A172 (cell line): ENCODE results near the gene PRKAR2B. TPM values are rescaled to one million over a fixed set of nuclear protein-coding genes. Genes with fewer than 3 reads are reported as not detected.
"Not testable (repeated sequence)": the region's sequence is repeated elsewhere in the genome, so short reads cannot be mapped to it uniquely, and the experiment has no call there.

ENCODE experiments used
- DNase-seq: peaks from one replicate; pipeline ENCODE4 v3.0.0-alpha.2; 2015; ENCODE audit warnings: low spot score
- total RNA-seq: library from RNA; depleted of rRNA; stranded (reverse); fragments of >200 nt; shearing (Covaris generic); gene quantifications from 2 replicates; pipeline ENCODE4 v1.2.3, GENCODE V29; 2014

Gene PRKAR2B
- total RNA-seq, 1 experiment from 2014 or later: 13.9 TPM

DNA sequence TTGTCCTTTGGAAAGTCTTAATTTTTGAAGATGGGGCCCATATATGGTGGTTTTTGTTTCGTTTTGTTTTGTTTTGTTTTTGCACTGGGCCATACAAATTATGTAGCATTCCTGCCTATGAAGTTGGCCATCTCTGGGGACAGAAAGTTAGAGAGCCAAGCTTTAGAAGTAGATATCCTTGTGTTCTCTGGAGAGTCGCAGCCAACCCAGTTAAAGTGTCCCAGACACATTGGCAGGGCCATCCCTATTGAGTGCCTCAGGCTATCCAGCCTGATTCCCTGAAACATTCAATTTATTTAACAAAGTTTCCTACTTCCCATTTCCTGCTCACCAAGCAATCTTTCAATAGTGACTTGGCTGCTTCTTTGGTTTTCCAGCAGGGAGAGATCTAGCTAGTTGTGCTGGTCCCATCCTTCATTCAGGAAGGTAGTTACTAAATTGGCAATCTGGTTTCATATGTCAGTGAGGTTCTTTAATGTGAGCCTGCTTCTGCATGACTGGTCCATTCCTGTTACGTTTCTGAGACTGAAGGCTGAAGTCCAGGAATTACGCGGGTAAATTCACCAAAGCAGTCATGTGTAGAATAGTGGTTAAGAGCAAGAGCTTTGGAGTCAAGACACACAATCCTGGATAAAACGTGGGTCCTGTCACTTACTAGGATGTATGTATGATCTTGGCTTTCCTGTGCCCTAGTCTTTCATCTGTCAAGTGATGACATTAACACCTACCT is 75.0 kb downstream of the PRKAR2B start:
- no peak for DNase-seq

DNA sequence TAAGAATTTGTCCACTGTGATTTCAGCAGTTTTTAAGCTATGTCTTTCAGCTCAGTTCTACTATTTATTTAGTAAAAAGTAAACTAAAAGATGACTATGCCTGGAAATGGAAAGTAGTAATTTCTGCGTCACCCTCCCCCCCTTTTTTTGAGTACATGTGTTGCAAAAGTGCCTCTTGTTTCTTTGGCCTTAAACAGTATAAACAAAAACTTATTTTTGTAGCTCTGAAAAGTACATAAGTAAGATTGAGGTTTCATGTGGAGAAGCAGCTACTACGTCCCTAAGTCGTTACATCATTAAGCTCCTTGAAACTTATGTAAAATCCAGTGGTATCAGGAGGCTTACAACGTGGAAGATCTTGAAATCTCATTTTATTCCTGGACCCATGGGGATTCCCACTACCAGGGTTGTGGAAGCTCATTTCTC is 78.0 kb downstream of the PRKAR2B start:
- DNase-seq: no peak

DNA sequence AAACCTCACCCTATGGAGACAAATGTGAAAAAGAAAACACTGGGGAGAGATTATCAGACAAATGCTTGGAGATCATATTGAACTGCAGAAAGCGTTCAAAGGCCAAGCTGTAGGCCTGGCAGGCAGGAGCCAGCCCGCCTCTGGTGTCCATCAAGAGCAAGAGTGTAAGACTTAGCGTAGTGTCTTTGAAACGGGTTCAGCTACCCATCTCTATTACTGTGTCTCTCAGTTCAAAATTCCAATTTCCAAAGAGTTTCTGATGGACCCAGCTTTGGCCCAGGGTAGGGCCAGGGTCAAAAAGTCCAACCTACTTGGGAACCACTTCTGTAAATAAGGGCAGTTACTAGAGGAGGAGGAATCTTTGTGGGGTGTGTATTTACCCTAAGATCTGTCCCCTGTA is 78.9 kb downstream of the PRKAR2B start:
- DNase-seq: no peak

DNA sequence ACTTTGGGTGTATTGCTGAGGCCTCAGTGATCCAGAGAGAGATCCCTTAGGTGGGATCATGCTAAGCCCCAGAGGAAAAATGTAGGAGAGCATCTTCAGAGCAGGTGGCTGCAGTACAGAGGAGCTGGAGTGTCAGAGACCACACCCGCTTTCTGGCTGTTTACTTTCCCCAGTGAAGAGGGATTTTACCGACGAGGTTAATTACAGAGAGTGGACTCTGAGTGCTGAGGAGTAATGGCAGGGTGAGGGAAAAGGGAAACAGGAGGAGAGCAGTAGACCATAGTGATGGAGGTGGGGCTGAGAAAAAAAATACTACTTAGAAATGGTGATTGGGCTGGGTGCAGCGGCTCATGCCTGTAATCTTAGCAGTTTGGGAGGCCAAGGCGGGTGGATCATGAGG is 81.0 kb downstream of the PRKAR2B start:
- DNase-seq: no peak

DNA sequence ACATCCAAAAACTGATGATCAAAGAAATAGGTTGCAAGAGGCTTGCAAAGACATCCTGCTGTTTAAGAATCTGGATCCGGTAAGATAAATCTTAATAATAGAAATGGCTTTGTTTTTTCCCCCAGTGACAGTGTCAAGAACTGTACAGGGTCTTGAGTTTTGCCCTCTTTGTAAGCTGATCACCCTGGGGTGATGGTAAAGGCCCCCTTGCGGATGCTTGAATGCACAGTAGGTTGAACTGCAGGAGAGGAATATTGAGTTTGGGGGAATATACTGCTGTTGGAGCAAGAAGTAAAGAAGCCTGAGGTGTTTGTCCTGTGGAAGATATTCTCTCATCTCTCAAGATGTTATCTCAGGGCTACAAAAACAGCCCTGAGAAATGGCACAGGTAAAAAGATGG is 83.7 kb downstream of the PRKAR2B start:
- no peak for DNase-seq

DNA sequence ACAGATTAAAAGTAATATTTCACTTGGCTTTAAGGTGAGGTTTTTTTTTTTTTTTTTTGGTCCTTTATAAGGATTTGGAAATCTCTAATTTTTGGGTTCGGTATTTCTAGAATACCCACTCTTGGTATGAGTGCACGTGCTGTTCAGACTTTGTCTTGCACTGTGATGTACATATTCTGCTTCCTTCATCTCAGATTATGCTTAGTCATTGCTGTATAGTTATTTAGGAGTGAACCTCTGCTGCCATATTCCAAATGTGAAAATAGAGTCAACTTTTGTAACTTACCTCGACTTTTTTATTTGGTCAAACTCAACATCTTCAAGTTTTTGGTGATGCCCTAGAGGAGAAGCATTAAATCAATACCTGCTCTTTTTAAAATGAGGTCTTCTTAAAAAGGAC is 84.2 kb downstream of the PRKAR2B start:
- DNase-seq: no peak

DNA sequence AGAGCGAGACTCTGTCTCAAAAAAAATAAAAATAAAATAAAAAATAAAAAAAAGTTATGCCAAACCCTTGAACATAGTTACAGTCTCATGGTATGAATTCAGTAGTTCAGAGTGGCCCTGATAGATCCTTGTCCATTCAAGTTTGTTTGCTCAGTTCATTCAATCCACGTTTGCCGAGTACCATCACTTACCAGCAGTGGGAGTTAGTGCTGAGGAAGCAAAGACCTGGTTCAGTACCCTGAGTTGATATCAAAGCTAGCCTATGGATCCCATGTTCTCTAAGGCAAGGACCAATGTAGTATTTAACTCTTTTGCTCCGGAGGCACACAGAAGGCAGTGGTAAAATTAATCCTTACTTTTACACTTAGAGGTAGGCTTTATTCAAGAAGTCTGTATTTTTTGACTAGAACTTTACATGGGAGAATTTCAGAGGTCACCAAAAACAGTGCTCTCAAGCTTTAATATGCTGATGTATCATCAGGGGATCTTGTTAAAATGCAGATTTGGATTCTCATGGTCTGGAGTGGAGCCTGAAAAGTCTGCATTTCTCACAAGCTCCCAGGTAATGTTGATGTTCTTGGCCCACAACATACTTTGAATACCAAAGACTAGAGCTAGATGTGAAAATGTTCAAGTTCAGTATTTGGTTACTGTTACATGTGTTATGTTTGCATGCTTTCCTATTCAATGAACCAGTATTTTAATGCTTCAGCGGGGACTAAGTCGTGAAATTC is 86.1 kb downstream of the PRKAR2B start:
- no peak for DNase-seq

DNA sequence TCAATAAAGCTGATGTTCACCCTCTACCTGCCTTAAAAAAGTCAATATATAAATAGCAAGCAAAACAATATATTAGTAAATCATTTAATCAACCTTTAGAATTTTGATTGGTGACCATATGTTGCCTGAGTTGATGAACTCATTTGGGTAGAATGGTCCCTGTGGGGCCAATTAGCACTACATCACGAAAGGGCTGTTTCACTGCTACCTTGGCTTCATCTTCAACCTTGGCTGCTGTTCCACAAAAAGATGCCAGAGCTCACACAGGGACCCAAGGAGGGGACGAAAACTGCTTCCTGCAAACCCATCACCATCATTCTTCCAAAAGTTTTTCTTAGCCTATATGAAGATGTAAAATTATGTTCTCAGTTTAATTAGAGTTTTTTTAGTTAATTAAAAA is 88.9 kb downstream of the PRKAR2B start:
- no peak for DNase-seq

DNA sequence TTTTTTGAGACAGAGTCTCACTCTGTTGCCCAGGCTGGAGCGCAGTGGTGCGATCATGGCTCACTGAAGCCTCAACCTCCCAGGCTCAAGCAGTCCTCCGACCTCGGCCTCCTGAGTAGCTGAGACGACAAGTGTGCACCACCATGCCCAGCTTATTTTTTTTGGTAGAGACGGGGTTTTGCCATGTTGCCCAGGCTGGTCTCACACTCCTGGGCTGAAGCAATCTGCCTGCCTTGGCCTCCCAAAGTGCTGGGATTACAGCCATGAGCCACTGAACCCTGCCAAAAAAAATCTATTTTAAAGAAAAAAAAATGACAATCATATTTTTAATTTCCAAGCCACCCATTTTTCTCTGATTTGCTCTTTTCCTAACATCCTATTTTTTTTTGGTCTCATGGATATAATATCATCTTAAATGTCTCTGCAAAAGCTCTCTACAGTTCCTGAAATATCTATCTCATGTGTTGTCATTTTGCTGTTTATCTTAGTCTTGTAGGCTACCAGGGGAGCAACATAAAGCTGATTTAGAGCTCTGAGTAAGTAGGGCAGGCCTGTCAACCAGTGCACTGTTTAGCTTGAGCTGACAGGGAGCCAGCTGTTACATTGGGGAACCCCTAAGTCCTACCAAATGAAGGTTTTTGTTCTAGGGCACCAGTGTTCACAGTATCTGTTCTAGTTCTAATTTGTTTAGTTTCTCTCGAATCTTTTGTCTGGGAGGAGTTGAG is 94.4 kb downstream of the PRKAR2B start:
- no peak for DNase-seq

DNA sequence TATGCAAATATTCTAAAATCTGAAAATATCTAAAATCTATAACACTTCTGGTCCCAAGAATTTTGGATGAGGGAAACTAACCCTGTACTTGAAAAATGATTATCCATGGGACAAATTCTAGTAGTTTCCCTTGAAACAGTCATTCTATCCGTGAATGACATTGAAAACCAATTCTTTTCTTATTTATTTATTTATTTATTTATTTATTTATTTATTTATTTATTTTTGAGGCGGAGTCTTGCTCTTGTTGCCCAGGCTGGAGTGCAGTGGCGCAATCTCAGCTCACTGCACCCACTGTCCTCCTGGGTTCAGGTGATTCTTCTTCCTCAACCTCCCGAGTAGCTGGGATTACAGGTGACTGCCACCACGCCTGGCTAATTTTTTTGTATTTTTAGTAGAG is 99.4 kb downstream of the PRKAR2B start:
- DNase-seq: not testable (repeated sequence)

DNA sequence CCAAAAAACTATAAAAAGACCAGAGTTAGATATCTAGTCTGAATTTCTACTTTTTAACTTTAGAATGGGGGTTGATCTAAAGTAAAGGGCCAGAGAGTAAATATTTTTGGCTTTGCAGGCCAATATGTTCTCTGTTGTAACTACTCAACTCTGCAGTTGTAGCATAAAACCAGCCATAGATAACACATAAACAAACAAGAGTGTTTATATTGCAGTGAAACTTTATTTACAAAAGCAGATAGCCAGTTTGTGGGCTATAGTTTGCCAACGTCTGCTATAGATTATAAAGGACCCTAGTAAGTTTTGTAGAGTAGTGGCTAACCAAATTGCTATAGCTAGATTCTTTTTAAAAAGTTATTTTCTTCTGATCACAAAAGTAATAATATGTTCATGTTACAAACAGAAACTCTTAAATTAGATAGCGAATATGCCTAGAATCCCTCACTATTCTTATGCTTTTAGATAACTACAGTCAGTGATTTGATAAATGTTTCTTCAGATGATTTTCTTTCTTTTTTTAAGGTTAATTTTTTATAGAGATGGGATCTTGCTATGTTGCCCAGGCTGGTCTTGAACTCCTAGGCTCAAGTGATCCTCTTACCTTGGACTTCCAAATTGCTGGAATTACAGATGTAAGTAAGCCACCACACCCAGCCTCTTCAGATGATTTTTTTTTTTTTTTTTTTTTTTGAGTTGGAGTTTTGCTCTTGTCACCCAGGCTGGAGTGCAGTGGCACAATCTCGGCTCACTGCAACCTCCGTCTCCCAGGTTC is 100.7 kb downstream of the PRKAR2B start:
- no peak for DNase-seq

DNA sequence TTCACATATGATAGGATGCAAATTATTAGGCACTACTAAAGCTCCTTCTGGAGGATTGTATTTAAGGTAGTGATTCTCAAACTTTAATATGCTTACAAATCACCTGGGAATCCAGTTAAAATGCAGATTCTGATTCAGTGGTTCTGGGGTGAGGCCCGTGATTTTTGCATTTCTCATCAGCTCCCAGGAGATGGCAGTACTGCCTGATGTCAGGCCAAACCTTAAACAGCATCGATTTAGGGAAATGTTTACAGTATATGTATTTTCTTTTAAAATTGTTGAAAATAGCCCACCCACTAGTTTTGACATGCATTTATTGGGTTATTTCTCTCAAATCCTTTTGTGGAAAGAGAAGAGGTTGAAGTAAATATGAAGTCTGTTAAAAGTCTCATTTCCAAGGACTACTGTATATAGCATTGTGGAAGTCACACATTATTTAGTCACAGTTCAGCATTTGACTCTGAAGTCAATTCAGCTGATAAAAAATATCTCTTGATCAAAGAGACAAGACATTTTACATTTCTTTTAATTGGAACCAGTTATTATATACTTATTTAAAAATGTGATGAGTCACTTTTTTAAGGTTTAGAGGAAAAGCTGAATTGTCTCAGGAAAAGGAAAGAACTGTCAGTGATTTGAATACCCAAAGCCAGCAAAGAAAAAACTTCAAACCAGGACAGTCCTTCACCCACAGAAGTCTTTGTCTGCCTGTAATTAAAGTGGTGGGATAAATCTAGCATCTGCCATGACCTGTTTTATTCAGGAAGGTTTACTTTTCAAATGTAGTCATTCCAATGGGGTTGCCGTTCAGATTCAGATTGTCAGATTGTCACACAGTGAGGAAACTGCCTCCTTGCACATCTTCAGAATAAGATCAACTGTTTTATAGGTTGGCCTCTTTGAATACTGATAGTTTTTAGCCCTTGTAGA is 103.2 kb downstream of the PRKAR2B start:
- peak; percentile 37 for DNase-seq

DNA sequence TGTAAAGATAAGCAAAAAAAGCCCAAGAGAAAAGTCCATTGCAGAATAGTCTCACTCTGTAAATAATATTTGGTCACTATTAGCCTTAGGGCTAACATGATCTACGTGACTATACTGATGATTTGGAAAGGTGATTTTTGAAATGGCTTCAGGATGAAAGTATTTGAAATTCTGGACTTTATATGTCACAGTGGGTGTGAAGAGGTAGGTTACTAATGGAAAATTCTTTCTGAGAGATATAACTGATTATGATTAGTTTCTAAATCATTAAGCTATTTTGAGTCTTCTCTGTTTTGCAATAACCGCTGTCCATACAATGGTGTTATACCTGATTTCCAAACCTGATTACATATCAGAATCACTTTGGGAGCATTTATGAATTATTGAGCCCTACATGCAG is 104.2 kb downstream of the PRKAR2B start:
- no peak for DNase-seq

DNA sequence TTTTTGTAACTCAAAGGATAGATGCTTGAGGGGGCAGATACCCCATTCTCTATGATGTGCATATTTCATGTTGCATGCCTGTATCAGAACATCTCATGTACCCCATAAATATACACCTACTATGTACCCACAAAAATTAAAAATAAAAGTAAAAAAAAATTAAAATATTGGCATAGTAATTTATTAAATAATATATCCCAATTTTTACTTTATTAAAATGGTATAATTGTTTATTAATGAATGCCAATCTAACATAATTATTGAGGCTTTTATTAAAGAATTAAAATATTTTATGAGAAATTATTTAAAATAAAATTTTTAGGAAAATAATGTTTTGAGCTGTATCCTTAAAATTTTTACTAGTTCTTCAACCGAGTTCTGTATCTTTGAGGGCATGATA is 105.4 kb downstream of the PRKAR2B start:
- no peak for DNase-seq

DNA sequence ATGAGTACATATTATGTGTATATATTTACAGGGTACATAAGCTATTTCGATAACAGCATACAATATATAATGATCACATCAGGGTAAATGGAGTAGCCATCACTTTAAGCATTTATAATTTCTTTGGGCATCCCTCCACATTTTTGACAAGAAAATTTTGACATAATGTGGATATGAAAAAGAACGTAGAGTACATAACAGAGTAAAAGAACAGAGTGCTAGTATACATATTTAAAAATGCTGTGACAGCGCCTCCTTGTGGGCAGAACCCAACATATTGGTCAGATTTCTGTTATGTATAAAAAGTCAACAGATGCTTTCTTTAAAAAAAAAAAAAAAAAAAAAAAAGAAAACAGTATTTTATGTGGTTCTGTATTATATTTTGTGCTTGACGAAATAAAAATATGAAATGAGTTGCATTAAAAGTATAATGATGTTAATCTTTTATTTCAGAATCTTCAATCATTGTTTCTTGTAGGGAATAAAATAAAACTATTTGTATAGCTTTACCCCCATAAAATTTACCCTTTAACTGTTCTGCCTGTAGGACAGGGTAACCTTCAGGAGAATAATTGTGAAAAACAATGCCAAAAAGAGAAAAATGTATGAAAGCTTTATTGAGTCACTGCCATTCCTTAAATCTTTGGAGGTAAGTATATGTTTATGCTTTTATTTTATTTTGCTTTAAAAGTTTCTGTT is 106.0 kb downstream of the PRKAR2B start:
- peak; percentile 64 for DNase-seq

DNA sequence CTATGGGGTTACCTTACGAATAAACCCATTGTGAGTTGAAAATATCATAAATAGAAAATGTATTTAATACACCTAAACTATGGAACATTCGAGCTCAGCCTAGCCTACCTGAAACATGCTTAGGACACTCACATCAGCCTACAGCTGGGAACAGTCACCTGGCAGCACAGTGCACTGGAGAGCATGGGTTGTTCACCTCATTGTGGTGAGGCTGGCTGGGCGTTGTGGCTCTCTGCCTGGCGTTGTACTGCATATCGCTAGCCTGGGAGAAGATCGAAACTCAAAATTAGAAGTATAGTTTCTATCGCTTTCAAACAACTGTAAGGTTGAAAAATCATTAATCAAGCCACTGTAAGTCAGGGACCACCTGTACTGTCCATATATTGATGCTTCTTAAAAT is 107.0 kb downstream of the PRKAR2B start:
- no peak for DNase-seq

DNA sequence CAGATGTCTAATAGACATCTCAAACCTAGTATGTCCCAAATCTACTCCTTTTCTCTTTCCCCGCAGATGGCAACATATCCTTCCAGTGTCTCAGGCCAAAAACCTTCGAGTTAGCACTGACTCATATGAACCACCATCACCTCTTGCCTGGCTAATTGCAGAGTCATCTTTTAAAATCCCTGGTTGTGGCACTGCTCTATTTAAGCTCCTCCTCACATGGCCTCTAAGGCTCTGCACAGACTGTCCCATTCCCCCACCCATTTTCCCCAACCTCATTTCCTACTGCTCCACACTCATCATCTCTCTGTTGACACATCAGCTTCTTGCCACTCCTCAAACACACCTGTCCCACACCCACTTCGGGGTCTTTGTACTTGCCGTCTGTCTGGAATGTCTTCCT is 107.5 kb downstream of the PRKAR2B start:
- peak; percentile 48 for DNase-seq

DNA sequence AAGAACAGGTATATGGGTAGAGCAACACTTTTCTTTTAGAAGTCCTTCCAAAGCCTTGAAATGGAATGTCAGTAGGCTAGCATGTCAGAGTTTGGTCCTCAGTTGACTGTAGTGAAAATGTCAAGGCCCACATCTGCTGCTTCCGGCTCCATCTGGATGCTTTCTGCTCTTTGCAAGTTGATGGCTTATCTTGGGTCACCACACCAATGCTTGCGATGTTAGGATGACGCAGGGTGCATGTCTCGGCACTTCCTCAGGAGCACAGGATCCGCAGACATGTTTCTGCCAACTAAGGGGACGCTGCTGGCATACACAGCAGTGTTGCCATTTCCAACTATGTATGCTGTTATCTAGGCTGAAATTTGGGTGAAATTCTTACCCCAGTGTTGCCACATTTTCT is 110.3 kb downstream of the PRKAR2B start:
- no peak for DNase-seq

DNA sequence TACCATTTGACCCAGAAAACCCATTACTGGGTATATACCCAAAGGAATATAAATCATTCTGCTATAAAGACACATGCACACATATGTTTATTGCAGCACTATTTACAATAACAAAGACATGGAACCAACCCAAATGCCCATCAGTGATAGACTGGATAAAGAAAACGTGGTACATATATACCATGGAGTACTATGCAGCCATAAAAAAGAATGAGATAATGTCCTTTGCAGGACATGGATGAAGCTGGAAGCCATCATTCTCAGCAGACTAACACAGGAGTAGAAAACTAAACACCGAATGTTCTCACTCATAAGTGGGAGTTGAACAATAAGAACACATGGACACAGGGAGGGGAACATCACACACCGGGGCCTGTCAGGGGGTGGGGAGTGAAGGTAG is 111.2 kb downstream of the PRKAR2B start:
- DNase-seq: not testable (repeated sequence)

DNA sequence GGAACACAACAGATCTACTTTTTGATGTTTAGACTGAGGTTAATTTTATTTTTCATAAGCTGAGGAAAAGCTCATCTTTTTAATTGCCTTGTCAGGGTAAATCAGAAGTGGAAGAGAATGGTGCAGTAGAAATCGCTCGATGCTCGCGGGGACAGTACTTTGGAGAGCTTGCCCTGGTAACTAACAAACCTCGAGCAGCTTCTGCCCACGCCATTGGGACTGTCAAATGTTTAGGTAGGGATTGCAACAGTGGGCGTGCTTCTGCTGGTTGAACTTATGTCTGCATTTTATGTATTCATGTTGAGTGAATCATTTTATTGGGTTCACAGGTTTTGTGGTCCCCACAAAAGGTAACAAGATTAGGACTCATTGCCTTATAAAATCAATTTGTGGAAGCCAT is 112.6 kb downstream of the PRKAR2B start:
- no peak for DNase-seq
